Stomach (tissue), 4 donors: Measurements from ENCODE around the gene CLNS1A.

Experiments used
- CTCF ChIP-seq, 7 experiments: fragments of 450-650 bp in 4 of 7; fragments of 200-600 bp in 3 of 7; sonication (generic) in 3 of 7; IDR thresholded peaks; one replicate each; pipeline ENCODE4 v1.5.1; 2016 to 2019; ENCODE audit warnings: antibody characterized with exemption in 7 of 7, control low read depth in 2 of 7, mild to moderate bottlenecking in 1 of 7
- EP300 ChIP-seq: sonication (generic); formaldehyde crosslinking; IDR thresholded peaks from one replicate; pipeline ENCODE4 v1.6.1; 2017; ENCODE audit warnings: antibody characterized with exemption
- POLR2A ChIP-seq, 4 donors: fragments of 450-650 bp; IDR thresholded peaks; one replicate each; pipeline ENCODE4 v1.6.1; 2016; ENCODE audit warnings: antibody characterized with exemption in 4 of 4, control low read depth in 2 of 4, mild to moderate bottlenecking in 1 of 4, moderate library complexity in 1 of 4

GRCh38 chr11:77660947-77661346 lies 23.4 kb upstream of the CLNS1A start:
- TF ChIP-seq CTCF (IDR thresholded peaks at IDR 0.05) (no peak), POLR2A (IDR thresholded peaks at IDR 0.05) (no peak), EP300 (no peak)
